RCC 7860 (cell line): ENCODE measurements around the gene SRSF10.

ENCODE experiments used
- DNase-seq: peaks from one replicate; pipeline ENCODE4 v3.0.0-alpha.2; 2015; ENCODE audit warnings: low spot score
- FAIRE-seq: peaks from 2 replicates; lab custom pipeline; 2012; peaks lifted over from hg19 to GRCh38; lab: Jason Lieb, UNC

The SRSF10 gene

DNA sequence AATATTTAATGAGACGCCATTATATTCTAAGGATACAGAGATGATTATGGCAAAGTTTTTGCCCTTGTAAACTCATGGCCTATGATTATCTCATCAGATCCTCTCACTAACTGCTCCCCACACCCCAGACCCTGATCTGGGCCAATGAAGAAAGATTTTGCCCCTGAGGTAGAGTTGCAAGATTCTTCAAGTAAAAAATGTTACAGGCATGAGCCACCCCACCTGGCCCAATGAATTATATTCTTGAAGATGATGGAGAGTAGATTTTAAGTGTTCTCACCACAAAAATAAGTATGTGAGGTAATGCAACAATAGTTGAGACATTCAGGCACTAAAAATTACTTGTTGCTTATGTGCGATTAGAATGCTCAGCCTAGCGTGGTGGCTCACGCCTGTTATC is 65.2 kb downstream of the SRSF10 start:
- FAIRE-seq (no peak), DNase-seq (no peak)
